HEK293T (cell line): Measurements from ENCODE around the gene APOL2.

Source experiments
- CTBP1 ChIP-seq: fragments of 450-650 bp; IDR thresholded peaks from 2 replicates; pipeline ENCODE4 v1.6.1; 2016; ENCODE audit warnings: borderline replicate concordance
- FOXK2 ChIP-seq: fragments of 450-650 bp; IDR thresholded peaks from 2 replicates; pipeline ENCODE4 v1.6.1; 2016; ENCODE audit warnings: mild to moderate bottlenecking
- FOXM1 ChIP-seq: fragments of 450-650 bp; IDR thresholded peaks from 2 replicates; pipeline ENCODE4 v1.6.1; 2017; ENCODE audit warnings: mild to moderate bottlenecking, borderline replicate concordance
- NFRKB ChIP-seq: fragments of 450-650 bp; IDR thresholded peaks from 2 replicates; pipeline ENCODE4 v1.6.1; 2016; ENCODE audit warnings: mild to moderate bottlenecking, moderate library complexity

GRCh38 chr22:36247955-36248354 lies 8.6 kb upstream of the APOL2 start:
- TF ChIP-seq NFRKB (no peak), FOXM1 (no peak), CTBP1 (no peak), FOXK2 (no peak)
